NCI-H2171 (cell line): ENCODE results near the gene VEPH1.

Experiments
- DNase-seq: peaks from one replicate; lab custom pipeline; 2025; lab: John Stamatoyannopoulos, UW

Gene VEPH1

DNA sequence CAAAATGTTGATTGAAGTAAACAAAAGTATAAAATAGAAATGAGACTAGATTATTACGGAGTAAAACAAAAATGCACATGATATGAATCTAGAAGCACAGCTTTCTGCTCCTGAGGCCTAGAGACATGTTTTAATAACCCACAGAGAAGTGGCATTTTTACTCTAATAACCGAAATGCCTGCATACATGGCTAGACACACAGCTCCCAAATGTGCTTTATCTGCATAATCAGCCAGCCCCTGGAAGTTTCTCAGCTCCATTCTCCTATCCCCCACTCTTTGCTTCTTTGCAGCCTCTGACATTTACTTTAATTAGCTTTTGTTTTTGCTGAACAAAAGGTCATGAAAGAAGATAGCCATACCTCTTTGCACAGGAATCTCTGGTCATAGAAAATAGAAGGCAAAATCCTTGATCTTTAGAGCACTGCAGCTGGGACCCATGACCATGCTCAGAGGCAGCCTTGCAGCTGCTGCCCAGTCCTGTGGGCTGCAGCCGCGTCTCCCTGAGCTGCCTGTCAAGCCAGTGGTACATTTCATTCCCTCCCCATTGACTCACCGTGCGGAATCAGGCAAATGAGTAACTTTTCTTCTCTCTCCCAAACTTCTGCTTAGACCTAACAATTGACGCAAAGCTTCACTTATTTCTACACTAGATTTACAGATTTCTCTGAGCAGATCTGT lies at the start of gene VEPH1:
Gene VEPH1 (minus strand): TSS at position 501 of the 680 bp plus-strand sequence. CDS start 8,067 bp downstream, outside the sequence.
- DNase-seq: no peak

DNA sequence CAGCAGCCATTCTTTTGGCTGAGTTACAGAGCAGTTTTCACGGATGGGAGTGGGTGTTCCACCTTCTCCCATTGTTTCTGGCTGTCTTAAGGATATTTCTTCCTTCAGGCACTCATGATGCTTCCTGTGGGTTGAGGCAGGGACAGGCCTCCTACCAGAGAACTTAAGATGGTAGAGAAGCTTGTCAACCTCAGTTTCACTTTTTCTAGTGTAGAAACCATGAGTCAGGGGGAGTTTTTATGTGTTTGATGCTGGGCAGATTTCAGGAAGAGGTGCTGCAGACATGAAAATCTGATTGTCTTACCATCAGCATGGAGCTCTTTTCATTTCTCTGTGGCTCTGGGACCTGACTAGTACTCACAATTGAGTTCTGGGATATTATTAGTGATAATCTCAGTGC lies 48.7 kb upstream of the VEPH1 start:
- DNase-seq: no peak

DNA sequence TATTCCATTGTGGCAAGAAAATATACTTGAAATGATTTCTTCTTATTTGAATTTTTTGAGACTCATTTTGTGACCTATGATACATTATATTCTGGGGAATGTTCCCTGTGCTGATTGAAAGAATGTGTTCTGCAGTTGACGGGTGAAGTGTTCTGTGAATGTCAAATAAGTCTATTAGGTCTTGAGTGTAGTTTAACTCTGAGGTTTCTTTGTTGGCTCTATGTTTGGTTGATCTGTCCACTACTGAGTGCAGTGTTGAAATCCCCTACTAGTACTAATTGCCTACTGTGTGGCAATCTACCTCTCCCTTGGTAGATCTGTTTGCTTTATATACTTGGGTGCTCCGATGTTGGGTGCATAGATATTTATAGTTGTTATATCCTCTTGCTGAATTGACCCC lies 46.3 kb upstream of the VEPH1 start:
- no peak for DNase-seq

DNA sequence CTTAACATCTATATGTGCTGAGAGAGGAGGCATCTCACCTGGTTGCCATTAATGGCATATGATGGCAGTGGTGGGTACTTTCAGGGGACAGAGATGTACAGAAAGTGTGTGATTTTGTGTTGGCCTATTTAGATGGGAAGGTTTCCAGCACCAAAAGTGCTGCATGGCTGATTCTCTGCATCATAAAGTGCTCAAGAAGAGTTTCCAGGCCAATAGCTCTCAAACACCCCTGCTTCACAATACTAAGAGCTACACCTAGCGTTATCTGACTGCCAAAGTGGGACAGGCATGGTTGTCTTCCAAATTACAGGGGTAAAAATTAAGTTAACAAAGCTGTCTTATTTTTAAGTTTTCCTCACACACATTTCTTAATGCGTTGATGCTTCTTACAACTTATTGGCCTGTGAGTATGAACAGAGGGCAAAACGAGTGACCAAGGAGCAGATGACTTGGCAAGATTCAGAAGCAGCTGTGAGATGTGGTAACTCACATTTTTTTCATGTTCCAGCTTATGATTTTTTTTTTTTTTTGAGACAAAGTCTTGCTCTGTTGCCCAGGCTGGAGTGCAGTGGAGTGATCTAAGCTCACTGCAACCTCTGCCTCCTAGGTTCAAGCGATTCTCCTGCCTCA lies 41.4 kb upstream of the VEPH1 start:
- no peak for DNase-seq

DNA sequence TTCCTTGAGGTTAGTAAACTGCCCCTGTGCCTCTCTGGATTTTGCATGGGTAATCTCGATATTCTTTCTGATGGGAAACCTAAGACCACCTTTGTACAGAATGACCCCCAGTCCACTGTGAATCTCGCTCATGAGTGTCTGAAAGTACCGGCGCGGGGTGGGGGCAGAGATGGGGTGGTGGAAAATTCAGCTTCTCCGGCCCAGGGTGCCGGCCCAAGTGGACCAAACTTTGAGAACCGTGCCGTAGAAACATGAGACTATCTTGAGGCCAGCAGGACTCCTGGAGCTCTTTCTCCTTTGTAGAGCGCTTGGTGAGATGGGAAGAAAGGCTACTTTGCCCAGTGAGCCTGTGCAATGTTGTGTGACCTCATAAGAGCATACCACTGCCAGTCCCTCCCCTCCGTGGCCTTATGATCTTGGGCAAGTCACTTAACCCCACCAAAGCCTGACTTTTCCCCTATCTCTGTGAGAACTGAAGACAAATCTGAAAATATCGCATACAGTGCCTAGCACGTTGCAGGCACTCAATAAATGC lies 40.4 kb upstream of the VEPH1 start:
- DNase-seq: no peak

DNA sequence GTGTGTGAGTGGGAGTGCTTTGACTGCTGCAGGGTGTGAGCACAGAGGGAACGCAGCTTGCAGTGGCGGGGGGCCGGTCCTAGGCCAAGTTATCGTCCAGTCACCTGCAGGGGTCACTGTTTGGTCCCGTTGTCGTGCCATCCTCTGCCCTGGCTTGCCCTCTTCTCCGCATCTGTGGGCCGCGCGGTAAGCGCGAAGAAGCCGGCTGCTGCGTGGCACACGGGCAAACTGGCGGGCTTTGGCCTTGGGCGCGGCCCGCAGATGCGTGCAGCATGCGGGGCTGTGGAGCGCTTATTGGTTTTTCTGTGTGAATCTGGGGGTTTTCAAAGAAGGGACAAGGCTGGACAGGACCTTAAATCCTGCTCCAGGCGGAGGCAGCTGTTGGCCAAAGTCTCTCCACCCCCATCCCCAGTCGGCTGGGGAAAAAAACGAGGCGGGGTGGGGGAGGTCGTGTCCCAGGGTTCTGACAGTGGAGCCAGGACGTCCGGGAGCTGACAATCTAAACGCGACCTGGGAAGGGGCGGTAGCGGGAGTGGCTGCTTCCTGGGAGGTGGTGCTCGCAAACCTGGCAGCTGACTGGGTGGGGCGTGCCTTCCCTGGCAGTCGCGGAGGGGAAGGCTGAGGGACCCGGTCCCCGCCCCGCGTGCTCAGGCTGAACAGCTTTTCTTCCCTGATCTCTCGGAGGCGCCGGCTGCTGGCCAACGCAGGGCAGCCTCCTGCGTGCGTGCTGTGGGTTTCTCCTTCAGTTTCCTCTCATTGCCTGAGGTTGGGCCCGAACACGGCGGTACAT lies 39.7 kb upstream of the VEPH1 start:
- DNase-seq: peak; percentile 83

DNA sequence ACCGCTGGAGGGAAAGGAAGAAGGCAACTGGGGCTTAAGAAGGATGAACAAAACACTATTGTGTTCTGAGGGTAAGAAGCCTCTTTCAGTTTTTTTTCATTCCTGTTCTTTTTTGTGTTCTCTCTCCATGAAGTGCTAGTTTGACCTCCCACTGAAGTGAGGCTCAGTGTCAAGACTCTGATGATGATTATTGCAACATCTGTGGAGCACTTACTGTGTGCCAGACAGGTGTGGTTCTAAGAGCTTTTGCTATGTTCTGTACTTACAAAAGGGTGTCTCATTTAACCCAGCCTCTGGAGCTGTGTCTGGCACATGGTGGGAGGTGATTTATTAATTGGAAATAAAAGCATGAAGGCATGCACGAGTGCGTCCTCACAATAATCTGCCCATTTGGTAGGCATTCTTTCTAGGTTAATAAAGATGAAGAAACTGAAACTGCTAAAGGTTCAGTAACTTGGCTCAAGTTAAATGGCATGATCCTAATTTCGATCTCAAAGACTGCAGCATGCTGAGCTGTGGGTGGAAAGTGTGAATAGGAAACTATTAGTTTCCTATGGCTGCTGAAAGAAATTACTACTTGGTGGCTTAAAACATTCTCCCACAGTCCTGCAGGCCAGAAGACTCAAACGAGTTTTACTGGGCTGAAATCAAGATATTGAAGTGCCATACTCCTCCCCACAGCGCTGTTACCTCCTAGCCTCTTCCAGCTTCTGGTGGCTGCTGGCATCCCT lies 38.5 kb upstream of the VEPH1 start:
- no peak for DNase-seq

DNA sequence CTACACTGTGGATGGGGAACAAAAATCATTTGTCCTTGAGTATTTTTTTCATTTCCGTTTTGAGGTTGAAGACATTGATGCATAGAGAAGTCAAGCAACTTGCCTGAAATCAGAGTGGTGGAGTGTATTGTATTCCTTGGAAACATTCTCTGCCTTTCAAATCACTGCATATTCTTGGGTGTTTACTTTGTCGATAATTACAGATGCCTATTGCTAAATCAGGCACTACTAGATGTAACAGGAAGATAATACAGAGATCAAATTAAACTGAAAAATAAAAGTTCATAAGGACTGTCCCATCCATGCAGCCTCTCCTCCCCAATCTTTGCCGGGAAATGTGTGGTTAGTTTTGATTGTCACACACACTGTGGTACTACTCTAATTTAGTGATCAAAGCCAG lies 37.4 kb upstream of the VEPH1 start:
- no peak for DNase-seq

DNA sequence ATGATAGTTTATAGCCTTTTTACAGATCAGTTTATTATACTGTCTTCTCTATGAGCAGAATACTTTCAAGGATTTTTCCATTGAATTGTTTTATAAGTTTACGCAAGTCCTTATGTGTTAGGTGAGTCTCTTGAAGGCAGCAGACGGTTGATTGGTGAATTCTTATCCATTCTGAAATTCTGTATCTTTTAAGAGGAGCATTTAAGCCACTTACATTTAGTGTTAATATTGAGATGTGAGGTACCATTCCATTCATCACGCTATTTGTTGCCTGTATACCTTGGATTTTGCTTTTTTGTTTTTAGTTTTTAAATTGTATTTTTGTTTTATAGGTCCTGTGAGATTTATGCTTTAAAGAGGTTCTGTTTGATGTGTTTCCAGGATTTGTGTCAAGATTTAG lies 32.5 kb upstream of the VEPH1 start:
- DNase-seq: no peak

DNA sequence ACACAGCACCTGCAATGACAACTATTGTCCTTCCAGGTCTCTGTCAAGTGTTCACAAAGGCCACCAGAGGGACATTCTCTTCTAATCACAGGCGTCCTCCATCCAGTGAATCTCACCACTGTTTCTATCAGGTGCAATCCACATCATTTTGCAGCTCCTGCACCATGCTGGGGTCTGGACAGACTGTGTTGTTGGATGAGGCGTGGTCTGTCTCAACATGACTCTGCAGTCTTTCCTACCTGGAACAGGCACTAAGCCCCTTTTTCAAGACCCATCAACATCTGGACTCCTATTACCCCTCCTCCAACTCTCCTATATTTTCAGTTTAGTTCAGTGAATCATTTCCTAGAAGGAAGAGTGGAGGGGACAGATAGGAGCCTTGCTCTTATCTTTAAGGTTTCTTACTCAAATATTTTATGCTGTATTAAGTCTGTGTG lies 31.5 kb upstream of the VEPH1 start:
- DNase-seq: no peak

DNA sequence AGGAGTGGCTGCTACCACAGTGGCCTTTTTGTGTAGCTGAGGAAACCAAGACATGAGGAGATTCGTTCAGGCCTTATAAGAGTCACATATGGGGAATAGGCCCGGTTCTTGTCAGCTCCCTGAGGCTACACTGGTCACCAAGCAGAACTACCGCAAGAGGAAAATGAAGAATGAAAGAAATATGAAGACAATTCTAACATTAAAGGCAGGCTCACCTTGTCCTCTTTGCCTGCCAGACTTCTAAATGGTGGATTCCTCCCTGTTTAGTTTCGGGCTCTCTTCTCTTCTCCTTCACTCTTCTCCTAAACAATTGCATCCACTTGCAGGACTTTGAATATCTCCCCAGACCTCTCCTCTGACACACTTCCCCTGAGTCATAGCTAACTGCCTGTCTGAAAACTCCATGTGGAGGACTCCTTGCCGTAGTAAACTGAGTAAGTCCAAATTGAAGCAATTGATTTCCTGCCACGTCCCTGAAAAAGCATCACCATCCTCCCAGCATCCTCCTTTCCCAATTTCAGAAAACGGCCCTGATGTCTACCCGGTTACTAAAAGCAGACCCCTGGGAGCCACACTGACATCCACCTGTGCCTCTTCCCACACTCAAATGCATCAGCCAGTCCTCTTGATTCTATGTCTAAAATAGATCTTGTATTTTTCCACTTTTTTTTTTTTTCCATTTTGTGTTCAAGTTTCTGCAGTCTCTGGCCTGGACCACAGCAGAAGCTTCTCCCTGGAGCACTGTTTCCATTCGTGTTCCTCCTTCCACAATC lies 30.3 kb upstream of the VEPH1 start:
- no peak for DNase-seq

DNA sequence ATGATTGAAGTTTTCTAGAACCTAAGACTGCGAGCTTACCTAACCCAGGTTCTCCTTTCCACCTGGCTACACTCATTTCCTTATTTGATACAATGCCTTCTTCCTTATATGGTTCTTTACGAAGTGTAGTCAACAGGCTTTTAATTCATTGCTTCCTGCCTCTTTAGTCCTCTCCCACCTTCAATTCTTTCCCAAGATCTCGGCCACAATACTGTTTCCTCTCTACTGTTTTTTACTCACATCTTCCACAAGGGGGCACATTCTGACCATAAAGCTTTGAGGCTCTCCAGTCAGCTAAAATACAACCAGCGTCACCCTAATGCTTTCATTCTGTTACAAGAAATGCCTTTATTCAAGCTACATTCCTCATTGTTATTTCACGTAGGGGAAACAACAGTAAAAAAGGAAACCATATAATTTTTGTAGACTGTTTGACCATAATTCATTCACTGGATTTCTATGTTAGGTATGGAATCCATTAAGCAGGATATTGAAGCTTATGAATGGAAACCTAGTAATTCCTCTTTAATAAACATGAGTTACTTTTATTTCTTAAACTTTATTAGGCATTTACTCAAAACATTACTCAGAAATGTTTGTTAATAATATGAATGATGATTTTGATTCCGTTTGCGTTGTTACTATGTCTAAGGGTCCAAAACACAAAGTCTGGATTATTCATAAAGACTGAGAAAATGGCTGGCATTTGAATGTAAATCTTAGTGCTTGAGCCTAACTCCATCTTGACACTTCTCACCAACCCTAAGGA lies 29.5 kb upstream of the VEPH1 start:
- peak; percentile 78 for DNase-seq

DNA sequence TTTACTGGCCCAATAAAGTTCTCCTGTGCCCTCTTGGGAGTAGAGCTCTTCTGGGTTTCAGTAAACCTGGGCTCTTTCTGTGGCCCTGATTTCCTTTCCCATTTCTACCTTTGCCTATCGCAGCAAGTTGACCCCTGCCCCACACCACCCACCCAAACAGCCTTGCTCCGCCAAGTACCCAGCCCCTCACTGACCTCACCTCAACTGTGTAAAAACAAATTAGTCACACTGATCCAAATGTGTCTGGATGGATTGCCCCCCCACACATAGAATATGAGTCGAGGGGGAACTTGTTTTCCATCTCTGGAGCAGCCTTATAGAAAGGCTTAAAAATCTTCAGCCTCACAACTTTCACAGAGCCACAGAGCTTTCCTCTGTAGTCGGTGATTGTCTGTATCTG lies 28.6 kb upstream of the VEPH1 start:
- no peak for DNase-seq

DNA sequence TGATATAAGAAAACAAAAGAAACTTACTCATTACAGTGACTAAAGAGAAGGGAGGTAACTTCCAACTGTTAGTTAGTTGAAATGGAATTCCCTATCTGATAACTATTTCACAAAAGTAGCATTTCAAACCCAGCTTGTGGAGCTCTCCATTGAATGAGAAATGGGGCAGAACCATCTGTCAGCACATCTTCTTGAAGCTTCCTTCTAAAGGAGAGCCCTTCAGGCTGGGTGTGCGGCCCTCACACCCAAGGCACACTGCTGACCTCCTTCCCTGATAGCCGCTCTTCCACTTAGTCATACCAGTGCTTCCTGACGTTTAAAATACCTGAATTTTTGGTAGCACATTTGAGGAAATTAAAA lies 28.1 kb upstream of the VEPH1 start:
- no peak for DNase-seq

DNA sequence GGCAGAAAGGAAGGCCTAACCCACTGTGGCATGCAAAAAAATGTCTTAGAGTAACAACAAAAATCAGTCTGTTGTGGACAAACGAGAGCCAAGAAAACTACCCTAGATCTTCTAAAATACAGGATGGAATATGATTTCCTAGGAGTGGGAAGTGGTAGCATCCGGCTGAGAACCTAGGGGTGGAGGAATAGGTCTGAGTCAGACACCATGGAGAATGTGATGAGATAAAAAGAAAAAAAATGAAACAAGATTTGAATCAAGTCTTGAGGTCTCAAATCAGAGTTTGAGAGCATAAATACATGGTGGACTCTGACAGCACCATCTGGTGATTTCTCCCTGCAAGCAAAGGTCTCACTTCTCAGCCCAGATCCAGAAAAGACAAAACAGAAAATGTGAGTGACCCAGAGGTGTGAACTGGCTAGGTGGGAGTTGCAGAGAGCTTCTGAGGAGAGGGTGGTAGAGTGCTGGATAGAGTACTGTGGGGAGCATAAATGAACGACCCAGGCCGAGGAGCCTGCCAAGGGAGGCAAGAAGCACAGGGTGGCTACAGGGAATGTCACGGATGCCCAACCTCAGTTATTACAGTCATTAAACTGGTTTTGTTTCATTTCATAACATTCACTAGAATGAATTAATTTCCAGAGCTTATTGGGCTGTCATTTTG lies 27.6 kb upstream of the VEPH1 start:
- no peak for DNase-seq

DNA sequence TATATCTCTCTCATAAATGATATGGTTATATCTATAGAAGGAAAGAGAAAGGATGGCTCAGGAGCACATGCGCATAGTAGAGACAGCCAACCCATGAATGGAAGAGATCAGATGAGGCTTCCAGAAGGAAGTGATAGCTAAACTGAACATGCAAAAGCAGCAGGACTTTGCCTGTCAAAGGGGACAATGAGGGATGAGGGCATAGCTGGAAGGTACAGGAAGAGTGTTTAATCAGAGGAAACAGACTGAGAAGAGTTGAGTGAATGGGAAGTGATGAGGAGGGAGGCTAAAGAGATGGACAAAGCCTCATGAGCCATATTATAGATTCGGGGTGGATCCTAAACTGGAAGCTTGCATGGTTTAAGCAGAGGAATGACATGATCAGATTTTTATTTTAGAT lies 26.5 kb upstream of the VEPH1 start:
- DNase-seq: no peak

DNA sequence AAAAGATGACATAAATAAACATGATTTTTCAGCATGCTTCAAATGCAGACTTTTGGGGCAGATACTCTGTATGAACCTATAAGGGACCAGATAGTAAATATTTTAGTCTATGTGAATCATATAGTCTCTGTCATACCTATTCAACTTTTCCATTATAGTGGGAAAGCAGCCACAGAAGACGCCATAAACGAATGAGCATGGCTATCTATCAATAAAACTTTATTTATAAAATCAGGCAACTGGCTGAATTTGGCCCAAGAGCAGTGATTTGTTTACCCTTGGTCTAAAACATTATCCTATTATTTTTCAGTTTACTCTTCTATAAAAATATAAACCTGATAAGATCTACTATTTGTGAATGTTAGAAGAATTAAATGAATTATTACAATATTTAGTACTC lies 25.9 kb upstream of the VEPH1 start:
- no peak for DNase-seq

DNA sequence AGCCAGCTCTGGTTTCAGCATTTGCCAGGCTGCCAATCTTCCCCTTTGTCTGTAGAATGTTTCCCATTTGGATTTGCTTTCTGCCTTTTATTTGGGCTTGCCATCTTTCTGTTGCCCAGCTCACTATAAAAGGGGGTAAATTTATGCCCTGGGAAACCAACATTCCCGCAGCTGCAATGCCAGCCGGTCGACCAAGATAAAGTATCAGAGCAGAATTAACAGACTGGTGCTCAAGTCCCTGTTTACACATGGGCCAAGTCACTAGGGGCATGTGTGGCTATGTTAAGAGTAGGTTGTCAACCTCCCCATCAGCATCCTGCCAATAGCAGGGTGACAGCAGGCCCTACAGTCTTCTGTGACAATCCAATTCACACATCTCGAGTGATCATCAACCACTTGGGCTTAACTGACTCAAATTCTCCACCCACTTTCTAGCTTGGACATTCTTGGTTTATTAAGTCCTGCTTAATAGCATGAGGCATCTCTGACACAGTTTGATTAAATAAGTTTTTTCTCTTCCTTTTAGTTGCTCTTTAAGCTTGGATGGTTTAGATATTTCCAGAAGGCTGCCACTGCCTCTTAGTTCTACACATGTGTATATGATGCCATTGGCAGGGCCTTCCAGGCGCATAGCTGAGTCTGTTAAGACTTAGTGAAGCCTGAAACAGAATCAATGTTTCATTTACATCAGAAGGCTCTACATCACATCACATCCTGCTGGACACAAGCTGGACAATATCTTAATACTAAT lies 24.1 kb upstream of the VEPH1 start:
- DNase-seq: no peak

DNA sequence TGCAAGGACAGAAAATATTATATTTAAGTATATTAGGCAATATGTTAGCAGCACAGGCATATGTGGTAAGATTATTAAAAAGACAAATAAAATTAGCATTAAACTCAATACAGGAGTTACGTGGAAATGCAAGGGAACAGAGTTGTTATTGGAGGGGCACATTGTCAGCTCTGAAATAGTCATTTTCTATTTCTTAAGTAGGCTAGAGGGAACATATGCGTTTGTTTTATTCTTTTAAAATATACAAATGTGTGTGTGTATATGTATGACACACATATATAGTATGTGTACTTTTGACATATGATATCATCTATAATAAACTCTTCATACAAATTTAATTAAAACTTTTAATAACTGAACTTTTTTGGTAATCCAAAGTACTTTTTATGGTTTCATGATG lies 22.8 kb upstream of the VEPH1 start:
- DNase-seq: no peak
